ENCODE measurements around the gene IGFBP7. TPM values are rescaled to one million over a fixed set of nuclear protein-coding genes. Genes with fewer than 3 reads are reported as not detected.

Gene IGFBP7
- total RNA-seq, 1 experiment from 2014 or later = 6.7 TPM

- no peaks in the 10 kb centered on the region for H3K27me3 ChIP-seq (ENCODE audit: control insufficient read depth, insufficient read depth, low read length)
- DNase-seq = no peak
- no peak overlapping the region for H3K4me3 ChIP-seq (ENCODE audit: insufficient read depth, low read depth, low read length)
- no peaks in the 10 kb centered on the region for H3K36me3 ChIP-seq (replicated peaks; ENCODE audit: control insufficient read depth, insufficient read depth, low read length)
Measured at GRCh38 chr4:57095245-57095644, 14.9 kb downstream of the IGFBP7 start.

- Histone ChIP-seq H3K27me3 (ENCODE audit: control insufficient read depth, insufficient read depth, low read length) (no peaks in the 10 kb centered on the region), H3K4me3 (ENCODE audit: insufficient read depth, low read depth, low read length) (no peak overlapping the region)
- no peak for DNase-seq
Measured at GRCh38 chr4:57094832-57095223, 15.4 kb downstream of the IGFBP7 start.

GRCh38 chr4:57093845-57094831, 16.0 kb downstream of the IGFBP7 start:
- Histone ChIP-seq H3K36me3 (replicated peaks; ENCODE audit: control insufficient read depth, insufficient read depth, low read length) (no peaks in the 10 kb centered on the region), H3K4me3 (ENCODE audit: insufficient read depth, low read depth, low read length) (no peak overlapping the region)
- DNase-seq = no peak

More at GRCh38 chr4:57094832-57095223, 15.4 kb downstream of the IGFBP7 start:
- H3K36me3 ChIP-seq (replicated peaks; ENCODE audit: control insufficient read depth, insufficient read depth, low read length) = no peaks in the 10 kb centered on the region

GRCh38 chr4:57091657-57092162, 18.5 kb downstream of the IGFBP7 start:
- no peaks in the 10 kb centered on the region for H3K27me3 ChIP-seq (ENCODE audit: control insufficient read depth, insufficient read depth, low read length)
- H3K36me3 ChIP-seq (replicated peaks; ENCODE audit: control insufficient read depth, insufficient read depth, low read length) = no peaks in the 10 kb centered on the region
- no peak overlapping the region for H3K4me3 ChIP-seq (ENCODE audit: insufficient read depth, low read depth, low read length)
- DNase-seq = no peak

More at GRCh38 chr4:57093845-57094831, 16.0 kb downstream of the IGFBP7 start:
- no peaks in the 10 kb centered on the region for H3K27me3 ChIP-seq (ENCODE audit: control insufficient read depth, insufficient read depth, low read length)

- Histone ChIP-seq H3K27me3 (ENCODE audit: control insufficient read depth, insufficient read depth, low read length) (no peaks in the 10 kb centered on the region), H3K36me3 (replicated peaks; ENCODE audit: control insufficient read depth, insufficient read depth, low read length) (no peaks in the 10 kb centered on the region), H3K4me3 (ENCODE audit: insufficient read depth, low read depth, low read length) (no peak overlapping the region)
- no peak for DNase-seq
Measured at GRCh38 chr4:57090079-57090478, 20.1 kb downstream of the IGFBP7 start.

- no peaks in the 10 kb centered on the region for H3K27me3 ChIP-seq (ENCODE audit: control insufficient read depth, insufficient read depth, low read length)
- DNase-seq = no peak
- H3K4me3 ChIP-seq (ENCODE audit: insufficient read depth, low read depth, low read length) = no peak overlapping the region
- no peaks in the 10 kb centered on the region for H3K36me3 ChIP-seq (replicated peaks; ENCODE audit: control insufficient read depth, insufficient read depth, low read length)
Measured at GRCh38 chr4:57089549-57089948, 20.6 kb downstream of the IGFBP7 start.

- no peaks in the 10 kb centered on the region for H3K36me3 ChIP-seq (replicated peaks; ENCODE audit: control insufficient read depth, insufficient read depth, low read length)
- no peaks in the 10 kb centered on the region for H3K27me3 ChIP-seq (ENCODE audit: control insufficient read depth, insufficient read depth, low read length)
- no peak for DNase-seq
- H3K4me3 ChIP-seq (ENCODE audit: insufficient read depth, low read depth, low read length) = no peak overlapping the region
Measured at GRCh38 chr4:57086031-57086723, 24.0 kb downstream of the IGFBP7 start.

- DNase-seq = no peak
- no peaks in the 10 kb centered on the region for H3K27me3 ChIP-seq (ENCODE audit: control insufficient read depth, insufficient read depth, low read length)
- H3K4me3 ChIP-seq (ENCODE audit: insufficient read depth, low read depth, low read length) = no peak overlapping the region
- H3K36me3 ChIP-seq (replicated peaks; ENCODE audit: control insufficient read depth, insufficient read depth, low read length) = no peaks in the 10 kb centered on the region
Measured at GRCh38 chr4:57085278-57085677, 24.9 kb downstream of the IGFBP7 start.

- DNase-seq = no peak
- H3K36me3 ChIP-seq (replicated peaks; ENCODE audit: control insufficient read depth, insufficient read depth, low read length) = no peaks in the 10 kb centered on the region
- no peaks in the 10 kb centered on the region for H3K27me3 ChIP-seq (ENCODE audit: control insufficient read depth, insufficient read depth, low read length)
- H3K4me3 ChIP-seq (ENCODE audit: insufficient read depth, low read depth, low read length) = no peak overlapping the region
Measured at GRCh38 chr4:57084360-57084759, 25.8 kb downstream of the IGFBP7 start.

- no peaks in the 10 kb centered on the region for H3K36me3 ChIP-seq (replicated peaks; ENCODE audit: control insufficient read depth, insufficient read depth, low read length)
- no peak for DNase-seq
- H3K27me3 ChIP-seq (ENCODE audit: control insufficient read depth, insufficient read depth, low read length) = no peaks in the 10 kb centered on the region
- no peak overlapping the region for H3K4me3 ChIP-seq (ENCODE audit: insufficient read depth, low read depth, low read length)
Measured at GRCh38 chr4:57083090-57083489, 27.1 kb downstream of the IGFBP7 start.

GRCh38 chr4:57081651-57082621, 28.2 kb downstream of the IGFBP7 start:
- Histone ChIP-seq H3K36me3 (replicated peaks; ENCODE audit: control insufficient read depth, insufficient read depth, low read length) (no peaks in the 10 kb centered on the region), H3K4me3 (ENCODE audit: insufficient read depth, low read depth, low read length) (no peak overlapping the region), H3K27me3 (ENCODE audit: control insufficient read depth, insufficient read depth, low read length) (no peaks in the 10 kb centered on the region)
- no peak for DNase-seq

GRCh38 chr4:57080781-57081650, 29.2 kb downstream of the IGFBP7 start:
- DNase-seq = no peak

More at GRCh38 chr4:57080781-57081650, 29.2 kb downstream of the IGFBP7 start:
- Histone ChIP-seq H3K36me3 (replicated peaks; ENCODE audit: control insufficient read depth, insufficient read depth, low read length) (no peaks in the 10 kb centered on the region), H3K27me3 (ENCODE audit: control insufficient read depth, insufficient read depth, low read length) (no peaks in the 10 kb centered on the region), H3K4me3 (ENCODE audit: insufficient read depth, low read depth, low read length) (no peak overlapping the region)

Measured in H7 (cell line).